ENCODE measurements around the gene RTP4. TPM values are rescaled to one million over a fixed set of nuclear protein-coding genes. Genes with fewer than 3 reads are reported as not detected.

Gene RTP4
- not detected in 2 replicates for total RNA-seq (2014; rRNA removed)
- not detected for polyA plus RNA-seq (2012)

GRCh38 chr3:187368251-187369088 lies at the start of gene RTP4:
Gene RTP4 (plus strand): TSS chr3:187368385. CDS start chr3:187368442, 57 bp downstream.
- DNase-seq (ENCODE audit: low read depth): peak; percentile 1

GRCh38 chr3:187318819-187319616 lies 49.2 kb upstream of the RTP4 start:
- DNase-seq (ENCODE audit: low read depth): peak; percentile 52

DNA sequence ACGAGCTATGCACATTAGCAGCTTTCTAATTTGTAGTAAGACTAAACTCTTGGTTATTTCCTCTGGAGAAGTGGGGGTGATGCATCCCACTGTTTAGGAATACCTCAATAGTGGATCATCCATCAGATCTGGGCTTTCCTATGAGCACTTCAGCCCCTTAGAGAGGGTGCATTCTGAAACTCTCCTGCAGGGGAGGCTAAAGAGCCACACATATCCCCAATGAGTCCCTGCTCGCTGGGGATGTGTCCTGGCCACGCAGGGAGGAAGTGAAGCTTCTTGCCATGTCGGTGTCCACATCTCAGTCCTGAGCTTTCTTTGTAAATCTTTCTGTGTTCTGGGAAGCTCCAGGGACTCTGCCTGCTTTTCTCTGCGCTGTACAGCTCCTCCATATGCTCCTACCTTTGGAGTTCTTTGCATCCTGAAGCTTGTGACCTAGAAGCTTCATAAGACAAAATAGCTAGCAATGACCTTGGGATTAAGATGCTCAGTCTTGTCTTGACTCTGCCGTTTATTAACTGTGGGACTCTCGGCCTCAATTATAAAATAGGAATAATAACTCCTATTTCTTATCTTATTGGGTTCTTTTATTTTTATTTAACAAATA lies 48.4 kb upstream of the RTP4 start:
- peak; percentile 35 for DNase-seq (ENCODE audit: low read depth)

DNA sequence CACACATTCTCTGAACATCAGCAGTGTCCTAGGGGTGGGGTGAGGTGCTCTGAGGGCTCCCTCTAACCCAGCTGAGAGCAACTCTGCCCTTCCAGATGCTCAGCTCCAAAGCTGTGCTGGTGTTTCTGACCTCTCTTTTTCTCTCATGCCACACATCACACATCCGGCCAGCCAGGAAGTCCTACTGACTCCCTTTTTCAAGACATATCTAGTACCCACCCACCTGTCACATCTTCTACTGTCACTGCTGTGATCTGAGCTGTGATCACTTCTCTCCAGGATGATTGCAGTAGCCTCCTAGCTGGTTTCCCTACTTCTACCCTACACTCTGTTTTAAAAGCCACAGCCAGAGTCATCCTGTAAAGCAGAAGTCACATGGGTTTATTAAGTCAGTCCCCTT lies 46.4 kb upstream of the RTP4 start:
- no peak for DNase-seq (ENCODE audit: low read depth)

DNA sequence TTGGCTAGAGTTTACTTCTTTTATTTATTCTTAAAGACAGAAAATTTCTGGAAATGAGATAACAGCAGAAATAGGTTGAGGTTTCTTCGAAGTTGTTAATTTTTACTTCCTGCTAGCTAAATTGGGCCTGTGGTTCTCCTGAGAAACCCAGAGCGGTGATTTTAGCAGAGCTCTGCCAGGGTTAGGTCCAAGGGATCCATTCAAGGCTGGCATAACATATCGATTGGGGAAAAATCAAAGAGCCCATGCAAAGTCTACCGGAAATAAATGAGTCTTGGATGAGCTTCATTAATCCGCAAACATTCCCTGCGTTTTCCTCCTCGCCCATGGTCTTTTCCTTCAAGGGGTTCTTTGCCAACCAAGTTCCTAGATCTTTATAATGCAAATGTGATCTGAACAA lies 45.9 kb upstream of the RTP4 start:
- DNase-seq (ENCODE audit: low read depth): no peak

- DNase-seq (ENCODE audit: low read depth): no peak
These were observed 45.1 kb upstream of the RTP4 start for GRCh38 chr3:187323091-187323490.

DNA sequence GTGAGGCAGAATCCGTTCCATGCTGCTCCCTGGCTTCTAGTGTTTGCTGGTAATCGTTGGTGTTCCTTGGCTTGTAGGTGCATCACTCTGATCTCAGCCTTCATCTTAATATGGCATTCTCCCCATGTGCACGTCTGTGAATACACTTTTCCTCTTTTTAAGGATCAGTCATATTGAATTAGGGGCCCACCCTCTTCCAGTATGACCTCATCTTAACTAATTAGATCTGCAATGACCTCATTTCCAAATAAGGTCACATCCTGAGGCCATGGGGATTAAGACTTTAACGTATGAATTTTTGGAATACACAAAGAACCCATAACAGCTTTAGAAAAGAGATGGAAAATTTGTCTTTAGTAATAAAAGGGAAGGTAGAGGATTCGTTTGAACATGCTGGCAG lies 42.6 kb upstream of the RTP4 start:
- no peak for DNase-seq (ENCODE audit: low read depth)

GRCh38 chr3:187327845-187328244 lies 40.3 kb upstream of the RTP4 start:
- no peak for DNase-seq (ENCODE audit: low read depth)

- no peak for DNase-seq (ENCODE audit: low read depth)
These were observed 39.5 kb upstream of the RTP4 start for GRCh38 chr3:187328691-187329090.

- no peak for DNase-seq (ENCODE audit: low read depth)
These were observed 33.3 kb upstream of the RTP4 start for GRCh38 chr3:187334904-187335303.

GRCh38 chr3:187336322-187336721 lies 31.9 kb upstream of the RTP4 start:
- no peak for DNase-seq (ENCODE audit: low read depth)

GRCh38 chr3:187340578-187340977 lies 27.6 kb upstream of the RTP4 start:
- no peak for DNase-seq (ENCODE audit: low read depth)

- no peak for DNase-seq (ENCODE audit: low read depth)
These were observed 25.9 kb upstream of the RTP4 start for GRCh38 chr3:187342255-187342654.

- DNase-seq (ENCODE audit: low read depth): no peak
These were observed 24.5 kb upstream of the RTP4 start for GRCh38 chr3:187343670-187344069.

GRCh38 chr3:187352581-187353575 lies 15.3 kb upstream of the RTP4 start:
- DNase-seq (ENCODE audit: low read depth): no peak

- no peak for DNase-seq (ENCODE audit: low read depth)
These were observed 10.1 kb upstream of the RTP4 start for GRCh38 chr3:187358068-187358467.

GRCh38 chr3:187359798-187360486 lies 8.2 kb upstream of the RTP4 start:
- no peak for DNase-seq (ENCODE audit: low read depth)

GRCh38 chr3:187360596-187360995 lies 7.6 kb upstream of the RTP4 start:
- DNase-seq (ENCODE audit: low read depth): no peak

DNA sequence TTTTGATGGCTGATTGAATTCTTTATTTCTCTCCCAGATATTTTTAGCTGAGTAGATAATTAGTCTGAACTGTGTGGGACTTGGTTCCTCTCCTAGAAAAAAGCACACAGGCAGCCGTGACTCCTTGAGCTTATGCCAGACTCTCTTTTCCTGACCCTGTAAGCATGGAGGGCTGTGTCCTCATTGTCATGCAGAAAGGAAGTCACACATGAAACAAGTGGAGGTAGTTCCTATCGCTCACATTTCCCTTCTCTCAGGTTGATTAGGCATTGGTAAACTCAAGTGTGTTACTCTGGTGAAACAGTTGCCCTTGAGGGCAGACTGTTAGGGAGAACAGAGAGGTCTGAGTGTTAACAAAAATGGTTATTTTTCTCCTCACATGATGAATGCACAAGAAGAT lies 6.3 kb upstream of the RTP4 start:
- no peak for DNase-seq (ENCODE audit: low read depth)

- no peak for DNase-seq (ENCODE audit: low read depth)
These were observed 553 bp upstream of the RTP4 start for GRCh38 chr3:187367561-187368103.
